Right atrium auricular region (tissue), 2 donors: ENCODE measurements around the gene ACRBP. TPM values are rescaled to one million over a fixed set of nuclear protein-coding genes. Genes with fewer than 3 reads are reported as not detected.

ENCODE experiments used
- DNase-seq: peaks from one replicate; pipeline ENCODE4 v3.0.0-alpha.2; 2019; ENCODE audit warnings: low spot score
- H3K27ac ChIP-seq, 2 donors: fragments of 200-600 bp; sonication (generic); 1 replicate in 1 of 2; 2 replicates in 1 of 2; pipeline ENCODE4 v1.5.1; 2016 to 2019
- H3K27me3 ChIP-seq, 2 donors: fragments of 200-600 bp; sonication (generic); one replicate each; pipeline versions ENCODE4 v1.5.1 to v1.6.0; 2017 to 2019
- H3K36me3 ChIP-seq: fragments of 200-600 bp; sonication (generic); one replicate; pipeline ENCODE4 v1.5.1; 2016
- H3K4me1 ChIP-seq, 2 donors: fragments of 200-600 bp; sonication (generic); one replicate each; pipeline versions ENCODE4 v1.5.1 to v1.6.0; 2017 to 2019
- H3K4me3 ChIP-seq, 2 donors: fragments of 200-600 bp; sonication (generic); 1 replicate in 1 of 2; 2 replicates in 1 of 2; pipeline ENCODE4 v1.5.1; 2017 to 2019; ENCODE audit warnings: mild to moderate bottlenecking in 1 of 2, moderate library complexity in 1 of 2
- H3K9me3 ChIP-seq, 2 donors: fragments of 200-600 bp; sonication (generic); one replicate each; pipeline ENCODE4 v1.5.1; 2019
- total RNA-seq, 2 donors: library from RNA; depleted of rRNA; stranded (reverse); fragments of >200 nt; gene quantifications; one replicate each; pipeline ENCODE4 v1.1.0, GENCODE V29; 2016
- TF ChIP-seq, protein P1 (sequence below), 2 donors: fragments of 200-600 bp; sonication (generic); IDR thresholded peaks; one replicate each; pipeline ENCODE4 v1.5.1; 2019; ENCODE audit warnings: antibody characterized with exemption in 2 of 2

The ACRBP gene
- total RNA-seq, 2 donors from 2014 or later, result 0.43 TPM; not detected in 1

DNA sequence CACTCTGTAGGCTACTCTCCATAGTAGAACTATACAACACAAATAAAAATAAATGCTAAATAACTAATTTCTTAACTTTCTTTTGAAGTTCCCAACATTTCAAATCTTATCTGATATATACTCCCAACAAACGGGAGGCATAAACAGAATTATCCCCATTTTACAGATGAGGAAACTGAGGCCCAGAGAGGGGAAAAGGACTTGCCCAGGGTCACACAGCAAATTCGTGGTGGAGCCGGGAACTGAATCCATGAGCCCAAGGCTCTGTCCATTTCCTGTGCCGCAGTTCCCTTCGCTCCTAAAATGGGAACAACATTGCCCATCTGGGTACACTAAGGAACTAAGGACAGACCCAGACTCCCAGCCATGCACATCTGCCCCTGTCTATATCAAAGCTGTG, 29.7 kb upstream of the ACRBP start:
- no peaks in the 10 kb centered on the region for H3K4me1 ChIP-seq
- no peak overlapping the region for H3K4me3 ChIP-seq
- peaks cover 73% of the 10 kb centered on the region for H3K36me3 ChIP-seq
- no peak for DNase-seq
- TF ChIP-seq, protein P1, sequence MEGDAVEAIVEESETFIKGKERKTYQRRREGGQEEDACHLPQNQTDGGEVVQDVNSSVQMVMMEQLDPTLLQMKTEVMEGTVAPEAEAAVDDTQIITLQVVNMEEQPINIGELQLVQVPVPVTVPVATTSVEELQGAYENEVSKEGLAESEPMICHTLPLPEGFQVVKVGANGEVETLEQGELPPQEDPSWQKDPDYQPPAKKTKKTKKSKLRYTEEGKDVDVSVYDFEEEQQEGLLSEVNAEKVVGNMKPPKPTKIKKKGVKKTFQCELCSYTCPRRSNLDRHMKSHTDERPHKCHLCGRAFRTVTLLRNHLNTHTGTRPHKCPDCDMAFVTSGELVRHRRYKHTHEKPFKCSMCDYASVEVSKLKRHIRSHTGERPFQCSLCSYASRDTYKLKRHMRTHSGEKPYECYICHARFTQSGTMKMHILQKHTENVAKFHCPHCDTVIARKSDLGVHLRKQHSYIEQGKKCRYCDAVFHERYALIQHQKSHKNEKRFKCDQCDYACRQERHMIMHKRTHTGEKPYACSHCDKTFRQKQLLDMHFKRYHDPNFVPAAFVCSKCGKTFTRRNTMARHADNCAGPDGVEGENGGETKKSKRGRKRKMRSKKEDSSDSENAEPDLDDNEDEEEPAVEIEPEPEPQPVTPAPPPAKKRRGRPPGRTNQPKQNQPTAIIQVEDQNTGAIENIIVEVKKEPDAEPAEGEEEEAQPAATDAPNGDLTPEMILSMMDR (IDR thresholded peaks at IDR 0.05), result no peak
- H3K9me3 ChIP-seq, result no peaks in the 10 kb centered on the region
- H3K27me3 ChIP-seq, result no peaks in the 10 kb centered on the region
- no peak overlapping the region for H3K27ac ChIP-seq

DNA sequence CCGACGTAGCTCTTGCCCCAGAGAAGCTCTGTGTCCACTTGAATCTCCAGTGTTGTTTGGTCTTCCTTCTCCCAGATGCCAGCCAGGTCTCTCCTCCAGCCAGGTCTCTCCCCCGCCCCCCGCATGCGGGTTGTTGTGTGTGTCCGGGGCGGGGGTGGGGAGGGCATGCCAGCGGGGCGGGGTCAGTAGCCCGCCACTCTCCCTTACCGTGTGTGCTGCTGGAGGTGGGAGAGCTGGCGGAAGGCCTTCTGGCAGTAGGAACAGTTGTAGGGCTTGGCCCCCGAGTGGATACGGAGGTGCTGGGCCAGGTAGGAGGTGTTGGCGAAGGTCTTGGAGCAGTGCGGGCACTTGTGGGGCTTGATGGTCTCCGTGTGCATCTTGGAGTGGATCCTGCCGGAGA, 24.9 kb upstream of the ACRBP start:
- Histone ChIP-seq H3K27ac (no peak overlapping the region), H3K27me3 (no peaks in the 10 kb centered on the region), H3K4me1 (no peaks in the 10 kb centered on the region), H3K36me3 (peaks cover 92% of the 10 kb centered on the region), H3K9me3 (no peaks in the 10 kb centered on the region), H3K4me3 (no peak overlapping the region)
- TF ChIP-seq, protein P1 (IDR thresholded peaks at IDR 0.05), result no peak
- no peak for DNase-seq

DNA sequence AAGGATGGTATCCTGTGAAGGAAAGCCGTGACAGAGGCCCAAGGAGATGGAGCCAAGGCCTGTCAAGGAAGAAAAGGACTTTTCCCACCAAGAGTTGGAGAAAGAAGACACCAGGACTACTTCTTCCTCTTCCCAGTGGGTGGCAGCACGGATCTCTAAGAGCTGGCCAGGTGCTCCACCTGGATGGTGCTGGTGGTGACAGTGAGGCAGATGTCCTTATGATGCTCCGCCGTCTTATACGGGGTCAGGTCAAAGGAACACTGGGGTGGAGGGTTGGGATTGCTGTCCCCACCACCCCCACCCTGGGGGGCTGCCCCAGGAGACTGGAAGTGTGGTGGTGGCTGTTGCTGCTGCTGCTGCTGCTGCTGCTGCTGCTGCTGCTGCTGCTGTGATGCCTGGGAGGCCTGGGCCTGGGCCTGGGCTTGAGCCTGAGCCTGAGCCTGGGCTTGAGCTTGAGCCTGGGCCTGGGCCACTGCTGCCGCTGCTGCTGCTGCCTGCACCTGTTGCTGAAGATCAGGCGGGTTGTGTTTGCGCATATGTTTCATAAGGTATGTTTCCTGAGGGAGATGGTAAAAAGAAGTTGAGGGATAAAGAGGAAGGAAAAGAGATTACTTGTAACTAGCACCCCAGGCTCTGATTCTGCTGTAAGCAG, 20.5 kb upstream of the ACRBP start:
- Histone ChIP-seq H3K4me1 (no peaks in the 10 kb centered on the region), H3K9me3 (no peaks in the 10 kb centered on the region), H3K27ac (no peak overlapping the region), H3K27me3 (no peaks in the 10 kb centered on the region), H3K36me3 (peaks cover 59% of the 10 kb centered on the region), H3K4me3 (no peak overlapping the region)
- no peak for DNase-seq
- TF ChIP-seq, protein P1 (IDR thresholded peaks at IDR 0.05), result no peak

DNA sequence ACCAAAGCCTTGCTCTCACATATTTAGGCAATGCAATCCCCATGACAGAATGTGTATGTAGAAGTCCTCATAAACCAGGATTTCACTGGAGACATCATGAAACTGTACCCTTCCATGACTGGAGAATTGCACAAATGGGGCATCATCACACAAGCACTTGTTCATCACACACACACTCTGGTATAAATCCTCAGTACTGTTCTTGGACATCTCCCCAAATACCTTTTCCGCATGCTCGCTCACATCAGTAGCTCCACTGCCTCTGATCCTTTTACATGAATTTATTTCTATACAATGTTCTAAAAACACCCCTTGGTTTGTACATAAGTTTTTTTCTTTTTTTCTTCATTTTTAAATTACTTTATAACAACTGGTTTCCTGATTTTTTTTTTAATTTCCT, 19.0 kb upstream of the ACRBP start:
- Histone ChIP-seq H3K4me3 (no peak overlapping the region), H3K27ac (no peak overlapping the region), H3K9me3 (no peaks in the 10 kb centered on the region), H3K4me1 (peaks cover 0 to 12% of the 10 kb centered on the region in 2 donors), H3K27me3 (no peaks in the 10 kb centered on the region), H3K36me3 (peaks cover 44% of the 10 kb centered on the region)
- TF ChIP-seq, protein P1 (IDR thresholded peaks at IDR 0.05), result no peak
- no peak for DNase-seq

DNA sequence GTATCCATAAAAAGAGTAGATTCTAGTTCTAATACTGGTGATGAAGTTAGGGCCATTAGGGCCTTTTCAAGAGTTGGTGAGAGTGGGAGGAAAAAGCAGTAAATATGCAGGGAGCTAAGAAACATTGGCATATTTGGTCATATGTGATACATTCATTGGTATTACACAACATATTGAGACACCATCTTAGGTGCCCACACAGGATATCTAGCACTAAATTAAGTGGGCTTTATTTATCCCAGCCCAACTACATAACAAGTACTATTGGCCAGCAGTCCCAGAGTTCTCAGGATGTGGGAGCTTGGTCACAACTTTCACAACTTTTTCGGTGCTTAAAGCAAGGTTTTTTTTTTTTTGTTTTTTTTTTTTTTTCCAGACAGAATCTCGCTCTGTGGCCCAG, 17.7 kb upstream of the ACRBP start:
- H3K4me3 ChIP-seq, result no peak overlapping the region
- TF ChIP-seq, protein P1 (IDR thresholded peaks at IDR 0.05), result no peak
- H3K36me3 ChIP-seq, result peaks cover 31% of the 10 kb centered on the region
- peaks cover 0 to 12% of the 10 kb centered on the region in 2 donors for H3K4me1 ChIP-seq
- H3K27ac ChIP-seq, result no peak overlapping the region
- H3K27me3 ChIP-seq, result no peaks in the 10 kb centered on the region
- no peaks in the 10 kb centered on the region for H3K9me3 ChIP-seq
- DNase-seq, result no peak
